OCI-LY1 (cell line): ENCODE data around the gene DCUN1D2.

Experiments
- H2AFZ ChIP-seq: fragments of 200-600 bp; sonication (generic), shearing (Covaris generic); 2 replicates; pipeline ENCODE4 v1.6.0; 2014; ENCODE audit warnings: antibody characterized with exemption, mild to moderate bottlenecking, low read length
- H3F3A ChIP-seq: fragments of 200-600 bp; sonication (generic), shearing (Covaris generic); 2 replicates; pipeline ENCODE4 v1.6.0; 2014; ENCODE audit warnings: mild to moderate bottlenecking, antibody characterized with exemption, low read length, moderate library complexity; ENCODE audit not compliant: insufficient read depth
- H3K27ac ChIP-seq: fragments of 200-600 bp; sonication (generic); 2 replicates; pipeline ENCODE4 v1.5.1; 2014; ENCODE audit warnings: low read length, mixed run types, mild to moderate bottlenecking, low read depth; ENCODE audit not compliant: poor library complexity, severe bottlenecking
- H3K27me3 ChIP-seq: fragments of 200-600 bp; sonication (generic); 2 replicates; pipeline ENCODE4 v1.6.0; 2014; ENCODE audit warnings: antibody characterized with exemption, mild to moderate bottlenecking, low read length, moderate library complexity; ENCODE audit not compliant: insufficient read depth
- H3K36me3 ChIP-seq: fragments of 200-600 bp; sonication (generic); 2 replicates; pipeline ENCODE4 v1.6.1; 2014; ENCODE audit warnings: mild to moderate bottlenecking, antibody characterized with exemption, low read length, moderate library complexity, mixed read lengths; ENCODE audit not compliant: insufficient read depth
- H3K4me1 ChIP-seq: fragments of 200-600 bp; sonication (generic); 2 replicates; pipeline ENCODE4 v1.5.1; 2014; ENCODE audit warnings: mild to moderate bottlenecking, low read length, moderate library complexity; ENCODE audit not compliant: insufficient read depth, severe bottlenecking
- H3K4me2 ChIP-seq: fragments of 200-600 bp; sonication (generic), shearing (Covaris generic); 2 replicates; pipeline ENCODE4 v1.6.1; 2014; ENCODE audit warnings: low read length
- H3K4me3 ChIP-seq: fragments of 200-600 bp; sonication (generic); 2 replicates; pipeline ENCODE4 v1.5.1; 2014; ENCODE audit warnings: low read length, low read depth, mild to moderate bottlenecking, mixed read lengths; ENCODE audit not compliant: poor library complexity, severe bottlenecking
- H3K79me2 ChIP-seq: fragments of 200-600 bp; shearing (Covaris generic); 2 replicates; pipeline ENCODE4 v1.6.1; 2016; ENCODE audit warnings: mixed run types, low read length, mixed read lengths; ENCODE audit not compliant: insufficient read depth
- H3K9ac ChIP-seq: fragments of 200-600 bp; sonication (generic), shearing (Covaris generic); 2 replicates; pipeline ENCODE4 v1.6.1; 2014; ENCODE audit warnings: mild to moderate bottlenecking, low read length, mixed read lengths
- H3K9me2 ChIP-seq: fragments of 200-600 bp; sonication (generic), shearing (Covaris generic); 2 replicates; pipeline ENCODE4 v1.6.1; 2014; ENCODE audit warnings: low read depth, mild to moderate bottlenecking, low read length, mixed read lengths
- H3K9me3 ChIP-seq: fragments of 200-600 bp; shearing (Covaris generic); 2 replicates; pipeline ENCODE4 v1.6.1; 2014; ENCODE audit warnings: low read length, mixed read lengths
- H4K20me1 ChIP-seq: fragments of 200-600 bp; sonication (generic), shearing (Covaris generic); 2 replicates; pipeline ENCODE4 v1.6.0; 2016; ENCODE audit warnings: mild to moderate bottlenecking, low read length; ENCODE audit not compliant: insufficient read depth
- CTCF ChIP-seq: fragments of 200-600 bp; sonication (generic), shearing (Covaris generic); IDR thresholded peaks from 2 replicates; pipeline ENCODE4 v1.5.1; 2017; ENCODE audit warnings: mild to moderate bottlenecking, antibody characterized with exemption, low read length, moderate library complexity, mixed read lengths
- EZH2 ChIP-seq: fragments of 200-600 bp; sonication (generic), shearing (Covaris generic); IDR thresholded peaks from 2 replicates; pipeline ENCODE4 v1.8.0; 2017; ENCODE audit warnings: borderline replicate concordance, mixed run types, mild to moderate bottlenecking, antibody characterized with exemption, low read length, moderate library complexity, mixed read lengths

The DCUN1D2 gene

GRCh38 chr13:113490496-113491417, at the start of gene DCUN1D2:
Gene DCUN1D2, minus strand, starts transcription at chr13:113490711. Its CDS starts 42 bp downstream, at chr13:113490669.
- no peaks in the 10 kb centered on the region for H3K9me2 ChIP-seq
- H3K79me2 ChIP-seq, result peaks cover 43% of the 10 kb centered on the region
- H4K20me1 ChIP-seq, result no peaks in the 10 kb centered on the region
- peaks cover 65% of the 10 kb centered on the region for H3K4me1 ChIP-seq
- H3K9ac ChIP-seq, result peak within 1 kb of the TSS; percentile 85
- H3K4me2 ChIP-seq, result peak within 1 kb of the TSS; percentile 96
- TF ChIP-seq EZH2 (no peak), CTCF (no peak)
- no peaks in the 10 kb centered on the region for H3K9me3 ChIP-seq
- H3K27me3 ChIP-seq, result no peaks in the 10 kb centered on the region
- H2AFZ ChIP-seq, result peak within 1 kb of the TSS; percentile 71; the same call in 1 of the 2 replicates
- no peak within 1 kb of the TSS for H3K27ac ChIP-seq
- no peaks in the 10 kb centered on the region for H3F3A ChIP-seq
- H3K36me3 ChIP-seq, result peaks cover 11% of the 10 kb centered on the region
- peak within 1 kb of the TSS; percentile 89 for H3K4me3 ChIP-seq

- Histone ChIP-seq H3K4me3 (no peak overlapping the region), H2AFZ (no peak overlapping the region), H3K9me2 (no peaks in the 10 kb centered on the region), H3K9ac (no peak overlapping the region), H3K27ac (no peak overlapping the region), H3K27me3 (no peaks in the 10 kb centered on the region), H3K79me2 (no peaks in the 10 kb centered on the region), H4K20me1 (no peaks in the 10 kb centered on the region), H3F3A (no peaks in the 10 kb centered on the region), H3K36me3 (peaks cover 8% of the 10 kb centered on the region; the same call in 1 of the 2 replicates), H3K9me3 (peaks cover 12% of the 10 kb centered on the region; the same call in 1 of the 2 replicates), H3K4me1 (no peaks in the 10 kb centered on the region), H3K4me2 (no peak overlapping the region)
- no peak for TF ChIP-seq CTCF
- TF ChIP-seq EZH2, result no peak
These were observed 49.3 kb upstream of the DCUN1D2 start for GRCh38 chr13:113539822-113540221.

GRCh38 chr13:113539176-113539575, 48.7 kb upstream of the DCUN1D2 start:
- no peak for TF ChIP-seq CTCF
- no peak for TF ChIP-seq EZH2
- H3K9ac ChIP-seq, result no peak overlapping the region
- H3K27ac ChIP-seq, result no peak overlapping the region
- no peaks in the 10 kb centered on the region for H3K9me2 ChIP-seq
- H3K4me2 ChIP-seq, result no peak overlapping the region
- peaks cover 12% of the 10 kb centered on the region; the same call in 1 of the 2 replicates for H3K9me3 ChIP-seq
- H3K4me3 ChIP-seq, result no peak overlapping the region
- H2AFZ ChIP-seq, result no peak overlapping the region
- no peaks in the 10 kb centered on the region for H3K4me1 ChIP-seq
- no peaks in the 10 kb centered on the region for H3K27me3 ChIP-seq
- H3F3A ChIP-seq, result no peaks in the 10 kb centered on the region
- peaks cover 8% of the 10 kb centered on the region; the same call in 1 of the 2 replicates for H3K36me3 ChIP-seq
- H4K20me1 ChIP-seq, result no peaks in the 10 kb centered on the region
- H3K79me2 ChIP-seq, result no peaks in the 10 kb centered on the region
